Measurements from ENCODE around the gene DSTN. TPM values are rescaled to one million over a fixed set of nuclear protein-coding genes. Genes with fewer than 3 reads are reported as not detected.

Gene DSTN
- total RNA-seq, 4 donors from 2014 or later, result 280 to 589 (median 373) TPM

DNA sequence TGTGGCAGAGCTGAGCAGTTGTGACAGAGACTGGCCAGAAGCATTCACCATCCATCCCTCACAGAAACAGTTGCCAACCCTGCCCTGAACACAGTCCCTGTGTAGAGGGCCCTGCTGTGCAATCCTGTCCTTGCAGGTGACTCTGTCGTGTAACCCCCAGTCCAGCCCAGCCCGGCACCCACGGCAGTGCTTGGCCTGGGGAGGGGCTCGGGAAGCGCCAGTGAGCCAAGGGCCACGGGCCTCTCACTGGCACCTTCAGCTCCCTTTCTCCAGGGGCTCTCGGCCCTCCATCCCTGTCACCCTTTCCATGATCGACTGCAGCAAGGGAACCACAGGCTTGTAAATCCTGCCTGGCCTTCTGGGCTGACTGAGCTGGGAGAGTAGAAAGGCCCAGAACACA, 59.1 kb downstream of the DSTN start:
- no peaks in the 10 kb centered on the region for H3K9me3 ChIP-seq
- peaks cover 0 to 2% (median 0%) of the 10 kb centered on the region in 4 donors for H3K4me1 ChIP-seq
- no peak overlapping the region for H3K4me3 ChIP-seq
- H3K27me3 ChIP-seq, result no peaks in the 10 kb centered on the region
- no peak for DNase-seq
- in situ Hi-C loops (cut with MboI; ENCODE audit: low pct_ligation_motif_present in 1 of 4, low pct_unique_long_range_greater_than_20kb in 1 of 4, low sequenced_read_pairs in 3 of 4) (loop anchor here in 2 of 4 donors (25.0 kb wide), 1 partner anchor 92 kb away; the partner anchor contains the start of gene BFSP1 (in 2 of the 2)), intact Hi-C loops (cut with DNase I; ENCODE audit: low total_unique reads) (no loop called here)
- TF ChIP-seq POLR2AphosphoS5 (IDR thresholded peaks at IDR 0.05) (no peak), EP300 (IDR thresholded peaks at IDR 0.05; ENCODE audit: low read depth) (no peak), POLR2A (IDR thresholded peaks at IDR 0.05) (no peak)
- TF ChIP-seq, protein P1, sequence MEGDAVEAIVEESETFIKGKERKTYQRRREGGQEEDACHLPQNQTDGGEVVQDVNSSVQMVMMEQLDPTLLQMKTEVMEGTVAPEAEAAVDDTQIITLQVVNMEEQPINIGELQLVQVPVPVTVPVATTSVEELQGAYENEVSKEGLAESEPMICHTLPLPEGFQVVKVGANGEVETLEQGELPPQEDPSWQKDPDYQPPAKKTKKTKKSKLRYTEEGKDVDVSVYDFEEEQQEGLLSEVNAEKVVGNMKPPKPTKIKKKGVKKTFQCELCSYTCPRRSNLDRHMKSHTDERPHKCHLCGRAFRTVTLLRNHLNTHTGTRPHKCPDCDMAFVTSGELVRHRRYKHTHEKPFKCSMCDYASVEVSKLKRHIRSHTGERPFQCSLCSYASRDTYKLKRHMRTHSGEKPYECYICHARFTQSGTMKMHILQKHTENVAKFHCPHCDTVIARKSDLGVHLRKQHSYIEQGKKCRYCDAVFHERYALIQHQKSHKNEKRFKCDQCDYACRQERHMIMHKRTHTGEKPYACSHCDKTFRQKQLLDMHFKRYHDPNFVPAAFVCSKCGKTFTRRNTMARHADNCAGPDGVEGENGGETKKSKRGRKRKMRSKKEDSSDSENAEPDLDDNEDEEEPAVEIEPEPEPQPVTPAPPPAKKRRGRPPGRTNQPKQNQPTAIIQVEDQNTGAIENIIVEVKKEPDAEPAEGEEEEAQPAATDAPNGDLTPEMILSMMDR (IDR thresholded peaks at IDR 0.05), result no peak
- 89% methylated on average over 8 of the region's 8 CpGs; no CpG with 5 or more reads in 1 of the 2 donors for WGBS, 2 donors (ENCODE audit: low coverage in 1 of 2)
- no peak overlapping the region for H3K27ac ChIP-seq
- peaks cover 0 to 55% (median 22%) of the 10 kb centered on the region in 4 donors for H3K36me3 ChIP-seq

DNA sequence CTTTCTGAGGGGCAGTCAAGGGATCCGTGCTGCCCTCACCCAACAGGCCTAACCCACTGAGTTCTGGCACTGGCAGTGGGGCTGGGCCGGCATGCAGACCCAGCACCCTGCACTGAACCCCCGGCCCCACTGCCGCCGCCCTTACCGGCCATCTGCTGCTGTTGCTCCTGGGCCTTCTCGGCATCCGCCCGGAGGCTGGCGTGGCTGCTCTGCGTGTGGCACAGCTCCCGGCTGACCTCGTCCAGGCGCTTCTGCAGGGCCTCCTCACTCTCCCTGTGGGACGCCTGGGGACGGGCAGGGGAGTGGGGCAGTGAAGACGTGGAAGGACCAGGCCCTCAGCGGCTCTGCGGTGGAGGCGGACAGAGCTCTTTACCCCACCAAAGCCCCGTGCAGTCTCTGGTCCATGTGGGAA, 59.8 kb downstream of the DSTN start:
- 93% methylated on average over 18 of the region's 21 CpGs; no CpG with 5 or more reads in 1 of the 2 donors for WGBS, 2 donors (ENCODE audit: low coverage in 1 of 2)
- in situ Hi-C loops (cut with MboI; ENCODE audit: low pct_ligation_motif_present in 1 of 4, low pct_unique_long_range_greater_than_20kb in 1 of 4, low sequenced_read_pairs in 3 of 4) (loop anchor here in 2 of 4 donors (25.0 kb wide), 1 partner anchor 92 kb away; the partner anchor contains the start of gene BFSP1 (in 2 of the 2)), intact Hi-C loops (cut with DNase I; ENCODE audit: low total_unique reads) (no loop called here)
- no peak for DNase-seq
- TF ChIP-seq EP300 (IDR thresholded peaks at IDR 0.05; ENCODE audit: low read depth), result no peak
- TF ChIP-seq, protein P1 (IDR thresholded peaks at IDR 0.05), result no peak
- TF ChIP-seq POLR2A (IDR thresholded peaks at IDR 0.05), result no peak
- TF ChIP-seq POLR2AphosphoS5 (IDR thresholded peaks at IDR 0.05), result no peak
- H3K9me3 ChIP-seq, result no peaks in the 10 kb centered on the region
- H3K36me3 ChIP-seq, result peaks cover 0 to 48% (median 19%) of the 10 kb centered on the region in 4 donors
- no peak overlapping the region for H3K4me3 ChIP-seq
- no peaks in the 10 kb centered on the region for H3K27me3 ChIP-seq
- no peak overlapping the region for H3K27ac ChIP-seq
- peaks cover 0 to 9% (median 0%) of the 10 kb centered on the region in 4 donors for H3K4me1 ChIP-seq

DNA sequence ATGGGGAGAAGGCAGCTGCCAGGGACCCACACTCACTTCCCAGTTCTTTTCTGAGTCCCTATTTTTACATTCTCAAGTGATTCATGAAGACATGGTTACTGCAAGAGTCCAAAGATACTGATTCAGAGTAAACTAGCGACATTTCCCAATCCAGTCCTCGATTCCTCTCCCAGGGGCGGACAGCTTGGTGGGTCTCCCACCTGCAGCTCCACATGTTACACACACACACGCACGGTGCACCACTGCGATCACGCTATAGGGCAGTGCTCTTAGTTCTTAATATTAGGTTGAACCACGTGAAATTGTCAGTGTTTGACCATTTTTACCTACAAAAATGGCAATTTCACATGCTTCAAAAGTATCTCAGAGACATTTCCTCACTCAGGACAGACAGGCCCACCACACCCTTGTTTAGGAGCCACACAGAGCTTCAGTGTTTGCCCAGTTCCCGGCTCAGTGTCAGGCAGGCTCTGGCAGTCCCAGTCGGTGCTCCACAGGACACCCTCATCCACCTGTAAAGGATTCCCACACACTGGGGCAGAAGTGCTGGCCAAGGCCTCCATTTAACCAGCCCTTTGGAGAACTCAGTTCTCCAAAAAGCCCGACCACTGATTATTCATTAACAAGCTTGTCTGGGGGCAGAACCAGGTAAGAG, 60.4 kb downstream of the DSTN start:
- Histone ChIP-seq H3K27ac (no peak overlapping the region), H3K27me3 (no peaks in the 10 kb centered on the region), H3K9me3 (no peaks in the 10 kb centered on the region), H3K4me3 (no peak overlapping the region), H3K4me1 (peaks cover 0 to 15% (median 2%) of the 10 kb centered on the region in 4 donors), H3K36me3 (peaks cover 0 to 47% (median 18%) of the 10 kb centered on the region in 4 donors)
- TF ChIP-seq EP300 (IDR thresholded peaks at IDR 0.05; ENCODE audit: low read depth) (no peak), POLR2A (IDR thresholded peaks at IDR 0.05) (no peak), POLR2AphosphoS5 (IDR thresholded peaks at IDR 0.05) (no peak)
- TF ChIP-seq, protein P1 (IDR thresholded peaks at IDR 0.05), result no peak
- no peak for DNase-seq
- intact Hi-C loops (cut with DNase I; ENCODE audit: low total_unique reads) (no loop called here), in situ Hi-C loops (cut with MboI; ENCODE audit: low pct_ligation_motif_present in 1 of 4, low pct_unique_long_range_greater_than_20kb in 1 of 4, low sequenced_read_pairs in 3 of 4) (loop anchor here in 2 of 4 donors (25.0 kb wide), 1 partner anchor 93 kb away; the partner anchor contains the start of gene BFSP1 (in 2 of the 2))
- WGBS, 2 donors (ENCODE audit: low coverage in 1 of 2), result 70 to 82% methylated on average over 2 to 11 of the region's 11 CpGs

DNA sequence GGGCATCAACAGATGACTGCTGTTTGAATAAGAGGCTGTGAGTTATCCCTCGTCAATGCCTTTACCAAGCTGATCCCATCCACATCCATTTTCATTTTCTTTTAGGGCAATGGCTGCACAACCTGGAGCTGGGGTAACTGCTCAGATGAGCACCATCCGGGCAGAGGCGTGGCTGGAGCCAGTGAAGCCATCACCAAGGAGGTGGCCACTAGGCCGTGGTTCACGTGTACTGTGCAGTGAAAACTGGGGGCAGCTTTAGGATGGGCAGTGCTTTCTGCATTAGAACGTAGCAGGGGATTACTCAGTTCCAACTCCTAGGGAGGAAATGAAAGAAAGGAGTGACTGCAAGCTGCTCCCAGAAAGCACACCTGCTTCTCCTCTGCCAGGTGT, 60.9 kb downstream of the DSTN start:
- in situ Hi-C loops (cut with MboI; ENCODE audit: low pct_ligation_motif_present in 1 of 4, low pct_unique_long_range_greater_than_20kb in 1 of 4, low sequenced_read_pairs in 3 of 4), result loop anchor here in 2 of 4 donors (25.0 kb wide), 1 partner anchor 94 kb away; the partner anchor contains the start of gene BFSP1 (in 2 of the 2)
- no peaks in the 10 kb centered on the region for H3K27me3 ChIP-seq
- H3K9me3 ChIP-seq, result no peaks in the 10 kb centered on the region
- DNase-seq, result no peak
- TF ChIP-seq, protein P1 (IDR thresholded peaks at IDR 0.05), result no peak
- no peak for TF ChIP-seq POLR2A (IDR thresholded peaks at IDR 0.05)
- no peak for TF ChIP-seq EP300 (IDR thresholded peaks at IDR 0.05; ENCODE audit: low read depth)
- TF ChIP-seq POLR2AphosphoS5 (IDR thresholded peaks at IDR 0.05), result no peak
- intact Hi-C loops (cut with DNase I; ENCODE audit: low total_unique reads), result no loop called here
- H3K4me3 ChIP-seq, result no peak overlapping the region
- WGBS, 2 donors (ENCODE audit: low coverage in 1 of 2), result 71 to 86% methylated on average over 5 to 6 of the region's 6 CpGs
- peaks cover 0 to 52% (median 18%) of the 10 kb centered on the region in 4 donors for H3K36me3 ChIP-seq
- peaks cover 0 to 20% (median 3%) of the 10 kb centered on the region in 4 donors for H3K4me1 ChIP-seq
- no peak overlapping the region for H3K27ac ChIP-seq

Measured in transverse colon (tissue), 4 donors.